GM18511 (cell line): ENCODE measurements around the gene FOXD3.
"Not testable (repeated sequence)": the region's sequence is repeated elsewhere in the genome, so short reads cannot be mapped to it uniquely, and the experiment has no call there.

Experiments
- ATAC-seq: cut with Tn5 transposase; IDR thresholded peaks from one replicate; pipeline ENCODE4 v1.9.1; 2021; ENCODE audit warnings: mild to moderate bottlenecking, moderate library complexity; ENCODE audit not compliant: unreplicated experiment

FOXD3 gene

DNA sequence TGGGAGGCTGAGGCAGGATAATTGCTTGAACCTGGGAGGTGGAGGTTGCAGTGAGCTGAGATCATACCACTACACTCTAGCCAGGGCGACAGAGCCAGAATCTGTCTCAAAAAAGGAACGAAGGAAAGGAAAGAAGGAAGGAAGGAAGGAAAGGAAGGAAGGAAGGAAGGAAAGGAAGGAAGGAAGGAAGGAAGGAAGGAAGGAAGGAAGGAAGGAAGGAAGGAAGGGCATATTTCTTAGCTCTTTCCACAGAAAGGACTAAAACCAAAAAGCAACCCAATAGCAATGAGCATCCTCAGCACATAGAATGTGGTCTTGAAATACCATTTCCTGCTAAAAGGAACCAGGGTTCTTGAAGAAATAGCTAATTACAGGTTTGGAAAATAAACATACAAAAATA is 33.9 kb downstream of the FOXD3 start:
- ATAC-seq: not testable (repeated sequence)

DNA sequence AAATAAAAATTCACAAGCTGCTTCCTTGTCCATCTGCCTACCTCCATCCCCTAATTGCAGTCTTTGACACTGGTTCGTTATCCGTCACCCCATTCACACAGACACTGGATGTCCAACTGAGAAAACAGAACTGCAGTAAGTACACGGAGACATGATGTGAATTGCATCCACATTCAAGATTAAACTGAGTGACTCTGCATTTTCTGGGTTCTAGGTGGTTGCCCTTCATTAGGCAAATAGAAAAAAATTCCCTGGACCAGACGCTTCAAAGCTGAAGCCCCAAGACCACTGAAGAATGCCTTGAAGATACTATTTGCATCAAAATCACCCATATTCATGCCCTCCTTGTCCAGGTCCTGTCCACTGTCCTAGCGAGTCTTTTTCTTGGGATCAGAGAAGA is 37.2 kb downstream of the FOXD3 start:
- no peak for ATAC-seq

DNA sequence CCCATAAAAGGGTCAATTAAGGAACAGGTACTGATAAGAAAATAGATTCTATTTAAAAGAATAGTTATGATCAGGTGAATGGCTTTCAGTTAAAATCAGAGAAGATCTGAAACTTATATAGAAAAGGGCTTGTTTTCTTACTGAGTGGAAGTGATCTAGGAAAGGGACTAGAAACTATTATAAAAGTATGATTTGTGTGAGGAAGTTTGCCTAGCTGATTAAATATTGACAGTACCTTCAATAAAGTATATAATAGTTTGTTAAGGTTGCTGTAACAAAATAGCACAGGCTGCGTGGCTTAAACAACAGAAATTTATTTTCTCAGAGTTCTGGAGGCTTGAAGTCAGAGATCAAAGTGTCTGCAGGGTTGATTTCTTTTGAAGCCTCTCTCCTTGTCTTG is 39.7 kb downstream of the FOXD3 start:
- no peak for ATAC-seq

DNA sequence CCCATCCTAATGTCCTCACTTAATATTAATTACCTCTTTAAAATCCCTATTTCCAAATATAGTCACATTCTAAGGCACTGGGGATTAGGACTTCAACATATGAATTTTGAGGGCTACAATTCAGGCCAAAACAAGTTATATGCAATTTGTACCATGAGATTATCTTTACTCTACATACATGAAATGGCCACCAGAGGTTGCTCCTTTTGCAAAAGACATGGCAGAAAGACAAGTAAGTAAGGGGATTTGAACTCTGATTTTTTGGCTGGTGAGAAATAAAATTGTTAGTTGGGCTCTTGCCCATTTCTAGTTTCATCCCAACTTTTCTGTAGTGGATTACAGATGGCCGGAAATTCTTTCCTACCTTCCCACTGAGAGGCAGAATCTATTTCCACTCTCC is 40.2 kb downstream of the FOXD3 start:
- ATAC-seq: no peak

DNA sequence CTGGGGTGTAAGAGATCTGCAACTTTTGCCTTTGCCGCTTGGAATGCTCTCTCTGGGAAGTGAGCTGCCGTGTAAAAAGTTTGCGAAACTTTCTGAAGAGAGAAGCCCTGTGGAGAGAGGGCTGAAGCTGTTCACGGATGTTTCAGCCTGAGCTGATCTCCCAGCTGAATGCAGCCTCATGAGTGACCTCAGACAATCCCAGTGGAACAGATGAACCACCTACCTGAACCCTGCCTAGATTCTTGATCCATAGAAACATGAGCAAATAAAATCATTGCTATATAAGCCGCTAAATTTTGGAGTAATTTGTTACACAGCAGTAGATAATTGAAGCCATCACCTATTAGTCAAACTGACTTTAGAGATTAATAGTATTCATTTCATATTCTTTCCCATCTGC is 40.6 kb downstream of the FOXD3 start:
- ATAC-seq: no peak

GRCh38 chr1:63366908-63367214 is 44.5 kb downstream of the FOXD3 start:
- ATAC-seq: no peak

GRCh38 chr1:63367215-63368103 is 45.1 kb downstream of the FOXD3 start, which contains the start of gene ALG6:
TSS of gene ALG6 (plus strand) at chr1:63367627. CDS start at chr1:63370978, 3,351 bp downstream.
- peak; percentile 92 for ATAC-seq

GRCh38 chr1:63368131-63368530 is 45.8 kb downstream of the FOXD3 start:
- peak; percentile 20 for ATAC-seq
